ENCODE results near the gene FLT1.

DNA sequence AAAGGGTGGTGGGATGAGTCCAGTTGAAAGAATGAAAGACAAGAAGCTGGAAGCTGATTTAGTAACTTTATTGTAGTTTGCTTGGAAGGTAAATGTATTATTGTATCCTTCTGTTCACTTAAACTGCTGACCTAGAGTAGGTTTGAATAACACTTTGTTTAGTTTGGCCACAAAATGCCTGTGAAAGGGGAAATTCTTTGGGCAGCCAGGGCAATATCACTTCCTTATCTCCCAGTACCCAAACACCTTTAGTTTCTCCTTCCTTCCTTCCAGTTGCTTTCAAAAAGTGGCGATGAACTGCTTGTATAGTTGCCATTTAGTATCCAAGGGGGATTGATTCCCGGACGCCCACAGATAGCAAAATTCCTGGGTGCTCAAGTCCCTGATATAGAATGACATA, 236.5 kb downstream of the FLT1 start:
- TF ChIP-seq POLR2AphosphoS5 (IDR thresholded peaks at IDR 0.05): no peak
- TF ChIP-seq, protein P1, sequence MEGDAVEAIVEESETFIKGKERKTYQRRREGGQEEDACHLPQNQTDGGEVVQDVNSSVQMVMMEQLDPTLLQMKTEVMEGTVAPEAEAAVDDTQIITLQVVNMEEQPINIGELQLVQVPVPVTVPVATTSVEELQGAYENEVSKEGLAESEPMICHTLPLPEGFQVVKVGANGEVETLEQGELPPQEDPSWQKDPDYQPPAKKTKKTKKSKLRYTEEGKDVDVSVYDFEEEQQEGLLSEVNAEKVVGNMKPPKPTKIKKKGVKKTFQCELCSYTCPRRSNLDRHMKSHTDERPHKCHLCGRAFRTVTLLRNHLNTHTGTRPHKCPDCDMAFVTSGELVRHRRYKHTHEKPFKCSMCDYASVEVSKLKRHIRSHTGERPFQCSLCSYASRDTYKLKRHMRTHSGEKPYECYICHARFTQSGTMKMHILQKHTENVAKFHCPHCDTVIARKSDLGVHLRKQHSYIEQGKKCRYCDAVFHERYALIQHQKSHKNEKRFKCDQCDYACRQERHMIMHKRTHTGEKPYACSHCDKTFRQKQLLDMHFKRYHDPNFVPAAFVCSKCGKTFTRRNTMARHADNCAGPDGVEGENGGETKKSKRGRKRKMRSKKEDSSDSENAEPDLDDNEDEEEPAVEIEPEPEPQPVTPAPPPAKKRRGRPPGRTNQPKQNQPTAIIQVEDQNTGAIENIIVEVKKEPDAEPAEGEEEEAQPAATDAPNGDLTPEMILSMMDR (IDR thresholded peaks at IDR 0.05): no peak
- no peak for TF ChIP-seq POLR2A (IDR thresholded peaks at IDR 0.05)
- TF ChIP-seq EP300 (IDR thresholded peaks at IDR 0.05): no peak
